GM23338 (cell line): ENCODE measurements around the gene FAM110C. TPM values are rescaled to one million over a fixed set of nuclear protein-coding genes. Genes with fewer than 3 reads are reported as not detected.
"Not testable (repeated sequence)": the region's sequence is repeated elsewhere in the genome, so short reads cannot be mapped to it uniquely, and the experiment has no call there.

Source experiments
- ATAC-seq: fragments of 200-7000 bp; cut with Tn5 transposase; 3 replicates; pipeline ENCODE4 v1.9.1; 2020
- DNase-seq: peaks from one replicate; pipeline ENCODE4 v3.0.0-alpha.2; 2015; ENCODE audit warnings: low spot score
- H2AFZ ChIP-seq: fragments of 200-600 bp; sonication (generic); 2 replicates; pipeline ENCODE4 v1.8.0; 2016; ENCODE audit warnings: antibody characterized with exemption, mild to moderate bottlenecking, moderate library complexity
- H3F3A ChIP-seq: fragments of 200-600 bp; sonication (generic); replicated peaks from 2 replicates; pipeline ENCODE4 v1.8.0; 2017; ENCODE audit warnings: antibody characterized with exemption, mixed run types, low read depth
- H3K27ac ChIP-seq: fragments of 200-600 bp; sonication (generic); 2 replicates; pipeline ENCODE4 v1.6.1; 2016; ENCODE audit warnings: low read depth
- H3K27me3 ChIP-seq: fragments of 200-600 bp; sonication (generic); 2 replicates; pipeline ENCODE4 v1.8.0; 2016; ENCODE audit warnings: mild to moderate bottlenecking, mixed run types, moderate library complexity; ENCODE audit not compliant: insufficient read depth
- H3K36me3 ChIP-seq: fragments of 200-600 bp; sonication (generic); 2 replicates; pipeline ENCODE4 v1.8.0; 2016; ENCODE audit warnings: mild to moderate bottlenecking; ENCODE audit not compliant: insufficient read depth
- H3K4me1 ChIP-seq: fragments of 200-600 bp; sonication (generic); 2 replicates; pipeline ENCODE4 v1.8.0; 2016; ENCODE audit warnings: mild to moderate bottlenecking, moderate library complexity; ENCODE audit not compliant: insufficient read depth
- H3K4me2 ChIP-seq: fragments of 200-600 bp; sonication (generic); 2 replicates; pipeline ENCODE4 v1.7.1; 2017; ENCODE audit warnings: mixed run types
- H3K4me3 ChIP-seq: fragments of 200-600 bp; sonication (generic); 2 replicates; pipeline ENCODE4 v1.6.1; 2016; ENCODE audit warnings: mixed run types
- H3K79me2 ChIP-seq: fragments of 200-600 bp; sonication (generic); replicated peaks from 2 replicates; pipeline ENCODE4 v1.8.0; 2017; ENCODE audit warnings: mild to moderate bottlenecking; ENCODE audit not compliant: insufficient read depth
- H3K9me2 ChIP-seq: fragments of 200-600 bp; sonication (generic); 2 replicates; pipeline ENCODE4 v1.8.0; 2017; ENCODE audit not compliant: insufficient read depth
- H4K20me1 ChIP-seq: fragments of 200-600 bp; sonication (generic); replicated peaks from 2 replicates; pipeline ENCODE4 v1.8.0; 2017; ENCODE audit warnings: mild to moderate bottlenecking; ENCODE audit not compliant: insufficient read depth
- H3K27ac Mint-ChIP-seq: 2 replicates; pipeline ENCODE4 v1.8.0; 2020; ENCODE audit warnings: inconsistent platforms, mild to moderate bottlenecking, moderate library complexity, mixed read lengths
- H3K27me3 Mint-ChIP-seq: 3 replicates; pipeline ENCODE4 v1.8.0; 2022; ENCODE audit warnings: low read depth, mild to moderate bottlenecking, moderate library complexity, mixed read lengths, inconsistent platforms; ENCODE audit not compliant: insufficient read depth, poor library complexity
- H3K36me3 Mint-ChIP-seq: 3 replicates; pipeline ENCODE4 v1.8.0; 2021; ENCODE audit warnings: low read depth, mild to moderate bottlenecking, inconsistent platforms, moderate library complexity, mixed read lengths
- H3K4me1 Mint-ChIP-seq: 3 replicates; pipeline ENCODE4 v1.8.0; 2020; ENCODE audit warnings: mild to moderate bottlenecking, inconsistent platforms, mixed read lengths
- H3K4me3 Mint-ChIP-seq: 3 replicates; pipeline ENCODE4 v1.8.0; 2021; ENCODE audit warnings: moderate library complexity, mild to moderate bottlenecking, inconsistent platforms, mixed read lengths
- H3K9me3 Mint-ChIP-seq: 3 replicates; pipeline ENCODE4 v1.8.0; 2020; ENCODE audit warnings: moderate library complexity, mild to moderate bottlenecking, inconsistent platforms, mixed read lengths
- CREB1 ChIP-seq: fragments of 250-450 bp; sonication (Bioruptor Pico); IDR thresholded peaks from 2 replicates; pipeline ENCODE4 v1.5.0; 2020; ENCODE audit warnings: low read depth, mild to moderate bottlenecking, moderate library complexity
- EZH2phosphoT487 ChIP-seq: fragments of 200-600 bp; sonication (generic); IDR thresholded peaks from one replicate; pipeline ENCODE4 v1.8.1; 2018; ENCODE audit warnings: antibody characterized with exemption; ENCODE audit not compliant: unreplicated experiment
- JUNB ChIP-seq: IDR thresholded peaks from one replicate; pipeline ENCODE4 v1.6.1; 2016; ENCODE audit warnings: antibody characterized with exemption; ENCODE audit not compliant: unreplicated experiment
- NANOG ChIP-seq: IDR thresholded peaks from 2 replicates; pipeline ENCODE4 v1.6.1; 2016; ENCODE audit warnings: antibody characterized with exemption, borderline replicate concordance
- POLR2AphosphoS5 ChIP-seq: IDR thresholded peaks from 2 replicates; pipeline ENCODE4 v1.6.1; 2016; ENCODE audit warnings: antibody characterized with exemption, low read depth
- STAT1 ChIP-seq: IDR thresholded peaks from one replicate; pipeline ENCODE4 v1.6.1; 2016; ENCODE audit warnings: antibody characterized with exemption; ENCODE audit not compliant: unreplicated experiment
- ZNF331 ChIP-seq: fragments of 250-450 bp; sonication (Bioruptor Pico); IDR thresholded peaks from 2 replicates; pipeline ENCODE4 v1.5.0; 2020; ENCODE audit warnings: low read depth, mild to moderate bottlenecking, moderate library complexity
- polyA plus RNA-seq: library from polyadenylated mRNA; unstranded; fragments of >200 nt; fragmentation: Nextera tagmentation; extraction: Ambion mirVana; gene quantifications from 2 replicates; pipeline ENCODE4 v1.2.1, GENCODE V29; 2016
- total RNA-seq: library from RNA; depleted of rRNA; stranded (reverse); fragments of >200 nt; shearing (Covaris generic); gene quantifications from 2 replicates; pipeline ENCODE4 v1.2.3, GENCODE V29; 2014
- TF ChIP-seq, protein P1 (sequence below), 2 experiments: fragments of 200-600 bp in 1 of 2; sonication (generic) in 1 of 2; conservative IDR thresholded peaks; 2 replicates each; pipeline versions ENCODE4 v1.5.1 to v1.6.1; 2016 to 2017; ENCODE audit warnings: antibody characterized with exemption in 2 of 2, low read depth in 2 of 2, mild to moderate bottlenecking in 2 of 2, moderate library complexity in 1 of 2
- TF ChIP-seq, protein P2 (sequence below): IDR thresholded peaks from 2 replicates; pipeline ENCODE4 v1.6.1; 2016; ENCODE audit warnings: antibody characterized with exemption
- TF ChIP-seq, protein P3 (sequence below): fragments of 250-450 bp; sonication (Bioruptor Pico); IDR thresholded peaks from 2 replicates; pipeline ENCODE4 v1.5.0; 2020; ENCODE audit warnings: mild to moderate bottlenecking, moderate library complexity

FAM110C gene
- total and polyA plus RNA-seq, 2 experiments from 2014 or later, result 7.9 to 20.9 TPM

DNA sequence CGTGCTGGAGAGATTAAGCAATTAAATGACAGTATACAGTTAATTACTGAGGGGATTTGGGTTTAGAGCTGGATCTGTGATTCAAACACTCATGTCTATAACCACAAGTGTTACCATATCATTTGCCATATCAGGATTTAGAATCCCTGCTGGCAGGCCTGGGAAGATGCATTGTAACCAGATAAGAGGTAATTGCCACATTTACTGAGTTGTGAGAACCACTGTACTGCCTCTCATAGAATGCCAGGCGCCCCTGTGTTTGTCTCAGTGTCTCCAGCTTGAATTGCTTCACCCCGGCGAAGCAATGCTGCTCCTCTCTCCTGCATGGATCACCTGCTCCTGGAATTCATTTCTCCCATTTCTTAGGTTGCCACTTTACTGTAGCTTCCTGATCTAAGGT is 21.7 kb downstream of the FAM110C start:
- H3K4me2 ChIP-seq, H4K20me1 ChIP-seq, H3K36me3 Mint-ChIP-seq, H3K4me3 Mint-ChIP-seq, H3K27me3 Mint-ChIP-seq, H3K4me1 ChIP-seq, H3K27ac Mint-ChIP-seq, H3K27me3 ChIP-seq, H3F3A ChIP-seq, DNase-seq, ATAC-seq, H3K27ac ChIP-seq, H3K4me1 Mint-ChIP-seq, H3K36me3 ChIP-seq, H3K79me2 ChIP-seq, H3K9me2 ChIP-seq, H2AFZ ChIP-seq, H3K9me3 Mint-ChIP-seq, H3K4me3 ChIP-seq: not testable (repeated sequence)

DNA sequence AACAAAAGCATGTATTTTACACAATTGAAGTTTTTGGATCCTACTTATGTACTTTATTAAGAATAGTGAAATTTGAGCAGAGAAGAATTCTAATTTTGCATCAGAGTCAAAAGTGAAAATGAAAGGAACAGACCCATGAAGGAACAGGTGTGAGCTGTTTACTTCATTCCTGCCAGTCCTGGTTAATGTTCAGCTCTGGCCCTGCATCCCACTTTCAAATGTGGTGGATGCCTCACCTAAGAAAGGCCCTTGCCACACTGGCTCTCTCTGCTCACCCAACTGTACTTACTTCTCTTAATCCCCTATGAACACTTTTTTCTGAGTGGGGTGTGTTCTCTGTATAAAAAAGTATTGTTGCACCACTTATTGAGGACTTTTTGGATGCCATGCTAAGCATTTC is 22.2 kb downstream of the FAM110C start:
- Histone ChIP-seq H4K20me1 (no peaks in the 10 kb centered on the region), H3F3A (no peaks in the 10 kb centered on the region), H3K36me3 (no peaks in the 10 kb centered on the region), H3K4me3 (no peak overlapping the region), H3K27me3 (no peaks in the 10 kb centered on the region), H3K9me2 (0 out of 2 replicates have a peak, but pooled peaks cover 2% of the 10 kb centered on the region), H3K27ac (no peak overlapping the region), H2AFZ (no peak overlapping the region), H3K79me2 (no peaks in the 10 kb centered on the region), H3K4me2 (no peak overlapping the region), H3K4me1 (no peaks in the 10 kb centered on the region)
- H3K36me3 Mint-ChIP-seq, result no peaks in the 10 kb centered on the region
- no peaks in the 10 kb centered on the region for H3K9me3 Mint-ChIP-seq
- peaks cover 7% of the 10 kb centered on the region; the same call in 1 of the 3 replicates for H3K4me1 Mint-ChIP-seq
- H3K27ac Mint-ChIP-seq, result no peak overlapping the region
- H3K4me3 Mint-ChIP-seq, result no peak overlapping the region
- DNase-seq, result no peak
- peaks cover 4% of the 10 kb centered on the region for H3K27me3 Mint-ChIP-seq
- no peak for ATAC-seq
- TF ChIP-seq CREB1 (CRISPR knock-in tag) (no peak), ZNF331 (no peak), STAT1 (no peak), JUNB (no peak), NANOG (no peak), EZH2phosphoT487 (no peak), POLR2AphosphoS5 (no peak)
- TF ChIP-seq, protein P1, sequence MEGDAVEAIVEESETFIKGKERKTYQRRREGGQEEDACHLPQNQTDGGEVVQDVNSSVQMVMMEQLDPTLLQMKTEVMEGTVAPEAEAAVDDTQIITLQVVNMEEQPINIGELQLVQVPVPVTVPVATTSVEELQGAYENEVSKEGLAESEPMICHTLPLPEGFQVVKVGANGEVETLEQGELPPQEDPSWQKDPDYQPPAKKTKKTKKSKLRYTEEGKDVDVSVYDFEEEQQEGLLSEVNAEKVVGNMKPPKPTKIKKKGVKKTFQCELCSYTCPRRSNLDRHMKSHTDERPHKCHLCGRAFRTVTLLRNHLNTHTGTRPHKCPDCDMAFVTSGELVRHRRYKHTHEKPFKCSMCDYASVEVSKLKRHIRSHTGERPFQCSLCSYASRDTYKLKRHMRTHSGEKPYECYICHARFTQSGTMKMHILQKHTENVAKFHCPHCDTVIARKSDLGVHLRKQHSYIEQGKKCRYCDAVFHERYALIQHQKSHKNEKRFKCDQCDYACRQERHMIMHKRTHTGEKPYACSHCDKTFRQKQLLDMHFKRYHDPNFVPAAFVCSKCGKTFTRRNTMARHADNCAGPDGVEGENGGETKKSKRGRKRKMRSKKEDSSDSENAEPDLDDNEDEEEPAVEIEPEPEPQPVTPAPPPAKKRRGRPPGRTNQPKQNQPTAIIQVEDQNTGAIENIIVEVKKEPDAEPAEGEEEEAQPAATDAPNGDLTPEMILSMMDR (conservative IDR thresholded peaks at IDR 0.05; ENCODE audit: low read depth in 2 of 2), result no peak
- TF ChIP-seq, protein P2, sequence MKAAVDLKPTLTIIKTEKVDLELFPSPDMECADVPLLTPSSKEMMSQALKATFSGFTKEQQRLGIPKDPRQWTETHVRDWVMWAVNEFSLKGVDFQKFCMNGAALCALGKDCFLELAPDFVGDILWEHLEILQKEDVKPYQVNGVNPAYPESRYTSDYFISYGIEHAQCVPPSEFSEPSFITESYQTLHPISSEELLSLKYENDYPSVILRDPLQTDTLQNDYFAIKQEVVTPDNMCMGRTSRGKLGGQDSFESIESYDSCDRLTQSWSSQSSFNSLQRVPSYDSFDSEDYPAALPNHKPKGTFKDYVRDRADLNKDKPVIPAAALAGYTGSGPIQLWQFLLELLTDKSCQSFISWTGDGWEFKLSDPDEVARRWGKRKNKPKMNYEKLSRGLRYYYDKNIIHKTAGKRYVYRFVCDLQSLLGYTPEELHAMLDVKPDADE, result no peak
- TF ChIP-seq, protein P3, sequence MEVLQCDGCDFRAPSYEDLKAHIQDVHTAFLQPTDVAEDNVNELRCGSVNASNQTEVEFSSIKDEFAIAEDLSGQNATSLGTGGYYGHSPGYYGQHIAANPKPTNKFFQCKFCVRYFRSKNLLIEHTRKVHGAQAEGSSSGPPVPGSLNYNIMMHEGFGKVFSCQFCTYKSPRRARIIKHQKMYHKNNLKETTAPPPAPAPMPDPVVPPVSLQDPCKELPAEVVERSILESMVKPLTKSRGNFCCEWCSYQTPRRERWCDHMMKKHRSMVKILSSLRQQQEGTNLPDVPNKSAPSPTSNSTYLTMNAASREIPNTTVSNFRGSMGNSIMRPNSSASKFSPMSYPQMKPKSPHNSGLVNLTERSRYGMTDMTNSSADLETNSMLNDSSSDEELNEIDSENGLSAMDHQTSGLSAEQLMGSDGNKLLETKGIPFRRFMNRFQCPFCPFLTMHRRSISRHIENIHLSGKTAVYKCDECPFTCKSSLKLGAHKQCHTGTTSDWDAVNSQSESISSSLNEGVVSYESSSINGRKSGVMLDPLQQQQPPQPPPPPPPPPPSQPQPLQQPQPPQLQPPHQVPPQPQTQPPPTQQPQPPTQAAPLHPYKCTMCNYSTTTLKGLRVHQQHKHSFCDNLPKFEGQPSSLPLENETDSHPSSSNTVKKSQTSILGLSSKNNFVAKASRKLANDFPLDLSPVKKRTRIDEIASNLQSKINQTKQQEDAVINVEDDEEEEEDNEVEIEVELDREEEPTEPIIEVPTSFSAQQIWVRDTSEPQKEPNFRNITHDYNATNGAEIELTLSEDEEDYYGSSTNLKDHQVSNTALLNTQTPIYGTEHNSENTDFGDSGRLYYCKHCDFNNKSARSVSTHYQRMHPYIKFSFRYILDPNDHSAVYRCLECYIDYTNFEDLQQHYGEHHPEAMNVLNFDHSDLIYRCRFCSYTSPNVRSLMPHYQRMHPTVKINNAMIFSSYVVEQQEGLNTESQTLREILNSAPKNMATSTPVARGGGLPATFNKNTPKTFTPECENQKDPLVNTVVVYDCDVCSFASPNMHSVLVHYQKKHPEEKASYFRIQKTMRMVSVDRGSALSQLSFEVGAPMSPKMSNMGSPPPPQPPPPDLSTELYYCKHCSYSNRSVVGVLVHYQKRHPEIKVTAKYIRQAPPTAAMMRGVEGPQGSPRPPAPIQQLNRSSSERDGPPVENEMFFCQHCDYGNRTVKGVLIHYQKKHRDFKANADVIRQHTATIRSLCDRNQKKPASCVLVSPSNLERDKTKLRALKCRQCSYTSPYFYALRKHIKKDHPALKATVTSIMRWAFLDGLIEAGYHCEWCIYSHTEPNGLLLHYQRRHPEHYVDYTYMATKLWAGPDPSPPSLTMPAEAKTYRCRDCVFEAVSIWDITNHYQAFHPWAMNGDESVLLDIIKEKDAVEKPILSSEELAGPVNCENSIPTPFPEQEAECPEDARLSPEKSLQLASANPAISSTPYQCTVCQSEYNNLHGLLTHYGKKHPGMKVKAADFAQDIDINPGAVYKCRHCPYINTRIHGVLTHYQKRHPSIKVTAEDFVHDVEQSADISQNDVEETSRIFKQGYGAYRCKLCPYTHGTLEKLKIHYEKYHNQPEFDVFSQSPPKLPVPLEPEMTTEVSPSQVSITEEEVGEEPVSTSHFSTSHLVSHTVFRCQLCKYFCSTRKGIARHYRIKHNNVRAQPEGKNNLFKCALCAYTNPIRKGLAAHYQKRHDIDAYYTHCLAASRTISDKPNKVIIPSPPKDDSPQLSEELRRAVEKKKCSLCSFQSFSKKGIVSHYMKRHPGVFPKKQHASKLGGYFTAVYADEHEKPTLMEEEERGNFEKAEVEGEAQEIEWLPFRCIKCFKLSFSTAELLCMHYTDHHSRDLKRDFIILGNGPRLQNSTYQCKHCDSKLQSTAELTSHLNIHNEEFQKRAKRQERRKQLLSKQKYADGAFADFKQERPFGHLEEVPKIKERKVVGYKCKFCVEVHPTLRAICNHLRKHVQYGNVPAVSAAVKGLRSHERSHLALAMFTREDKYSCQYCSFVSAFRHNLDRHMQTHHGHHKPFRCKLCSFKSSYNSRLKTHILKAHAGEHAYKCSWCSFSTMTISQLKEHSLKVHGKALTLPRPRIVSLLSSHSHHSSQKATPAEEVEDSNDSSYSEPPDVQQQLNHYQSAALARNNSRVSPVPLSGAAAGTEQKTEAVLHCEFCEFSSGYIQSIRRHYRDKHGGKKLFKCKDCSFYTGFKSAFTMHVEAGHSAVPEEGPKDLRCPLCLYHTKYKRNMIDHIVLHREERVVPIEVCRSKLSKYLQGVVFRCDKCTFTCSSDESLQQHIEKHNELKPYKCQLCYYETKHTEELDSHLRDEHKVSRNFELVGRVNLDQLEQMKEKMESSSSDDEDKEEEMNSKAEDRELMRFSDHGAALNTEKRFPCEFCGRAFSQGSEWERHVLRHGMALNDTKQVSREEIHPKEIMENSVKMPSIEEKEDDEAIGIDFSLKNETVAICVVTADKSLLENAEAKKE, result no peak
